CD4-positive, alpha-beta T cell (primary cell): Measurements from ENCODE around the gene ARMC8. TPM values are rescaled to one million over a fixed set of nuclear protein-coding genes. Genes with fewer than 3 reads are reported as not detected.

ENCODE experiments used
- ATAC-seq: fragments of 200-7000 bp; cut with Tn5 transposase; one replicate; pipeline ENCODE4 v1.10.0; 2022; ENCODE audit warnings: mild to moderate bottlenecking; ENCODE audit not compliant: poor library complexity
- CTCF ChIA-PET: fragments of 350-600 bp; sonication (Branson Sonifier 250); formaldehyde crosslinking; loops from one replicate; lab custom pipeline; 2021; ENCODE audit warnings: antibody characterized with exemption, inconsistent platforms; lab: Charles Lee
- POLR2A ChIA-PET: fragments of 350-600 bp; sonication (Branson Sonifier 250); formaldehyde crosslinking; loops from one replicate; lab custom pipeline; 2021; ENCODE audit warnings: antibody characterized with exemption, inconsistent platforms; lab: Charles Lee
- DNase-seq, 14 experiments: peaks; one replicate each; pipeline ENCODE4 v3.0.0-alpha.2; 2013 to 2020; ENCODE audit warnings: mixed read lengths in 2 of 14
- H3K27ac ChIP-seq, 2 donors: one replicate each; pipeline versions ENCODE4 v1.5.1 to v1.7.0; 2013; ENCODE audit warnings: low read length in 2 of 2, low read depth in 1 of 2, mild to moderate bottlenecking in 1 of 2
- H3K27me3 ChIP-seq, 2 experiments: 1 replicate in 1 of 2; 2 replicates in 1 of 2; pipeline versions ENCODE4 v1.6.1 to v1.7.0; 2013; ENCODE audit warnings: low read length in 2 of 2, control low read depth in 1 of 2, mild to moderate bottlenecking in 1 of 2, moderate library complexity in 1 of 2; ENCODE audit not compliant: insufficient read depth in 2 of 2, control insufficient read depth in 1 of 2
- H3K36me3 ChIP-seq: one replicate; pipeline ENCODE4 v1.6.1; 2013; ENCODE audit warnings: low read length, control low read depth; ENCODE audit not compliant: insufficient read depth
- H3K4me1 ChIP-seq: one replicate; pipeline ENCODE4 v1.6.1; 2013; ENCODE audit warnings: low read length, control low read depth; ENCODE audit not compliant: insufficient read depth
- H3K4me3 ChIP-seq: one replicate; pipeline ENCODE4 v1.5.1; 2013; ENCODE audit warnings: mild to moderate bottlenecking, low read length, moderate library complexity
- H3K9me3 ChIP-seq, 2 experiments: 1 replicate in 1 of 2; 2 replicates in 1 of 2; pipeline versions ENCODE4 v1.6.1 to v1.7.0; 2013; ENCODE audit warnings: low read length in 2 of 2, mild to moderate bottlenecking in 2 of 2, control low read depth in 1 of 2, moderate library complexity in 1 of 2; ENCODE audit not compliant: control insufficient read depth in 1 of 2, insufficient read depth in 1 of 2
- H3K27ac Mint-ChIP-seq: one replicate; pipeline ENCODE4 v1.8.0; 2020; ENCODE audit warnings: mixed read lengths
- H3K27me3 Mint-ChIP-seq: one replicate; pipeline ENCODE4 v1.8.0; 2021; ENCODE audit warnings: mixed read lengths
- H3K36me3 Mint-ChIP-seq: one replicate; pipeline ENCODE4 v1.8.0; 2021; ENCODE audit warnings: low read depth, mixed read lengths
- H3K4me1 Mint-ChIP-seq: one replicate; pipeline ENCODE4 v1.8.0; 2021; ENCODE audit warnings: low read depth, mixed read lengths
- H3K4me3 Mint-ChIP-seq: one replicate; pipeline ENCODE4 v1.8.0; 2020; ENCODE audit warnings: mild to moderate bottlenecking, mixed read lengths
- H3K9me3 Mint-ChIP-seq: one replicate; pipeline ENCODE4 v1.8.0; 2020; ENCODE audit warnings: mixed read lengths
- intact Hi-C, 2 experiments: fragments of 100-400 bp; cut with DNase I in 1 of 2; cut with micrococcal nuclease in 1 of 2; formaldehyde crosslinking; loops; one replicate each; pipeline versions ENCODE4 v1.15.1 to v1.9.0; 2023 to 2025; cut with DNase I, micrococcal nuclease
- total RNA-seq, 174 experiments: library from RNA in 2 of 174; stranded (reverse) in 2 of 174; gene quantifications; one replicate each; pipeline ENCODE4 v1.2.3 and lab custom pipeline; 2021 to 2026
- TF ChIP-seq, protein P1 (sequence below): fragments of 200-600 bp; IDR thresholded peaks from one replicate; pipeline ENCODE4 v1.8.0; 2022; ENCODE audit warnings: antibody characterized with exemption, mild to moderate bottlenecking

The ARMC8 gene
- total RNA-seq, 2 experiments from 2014 or later: 62.8 to 62.9 TPM

DNA sequence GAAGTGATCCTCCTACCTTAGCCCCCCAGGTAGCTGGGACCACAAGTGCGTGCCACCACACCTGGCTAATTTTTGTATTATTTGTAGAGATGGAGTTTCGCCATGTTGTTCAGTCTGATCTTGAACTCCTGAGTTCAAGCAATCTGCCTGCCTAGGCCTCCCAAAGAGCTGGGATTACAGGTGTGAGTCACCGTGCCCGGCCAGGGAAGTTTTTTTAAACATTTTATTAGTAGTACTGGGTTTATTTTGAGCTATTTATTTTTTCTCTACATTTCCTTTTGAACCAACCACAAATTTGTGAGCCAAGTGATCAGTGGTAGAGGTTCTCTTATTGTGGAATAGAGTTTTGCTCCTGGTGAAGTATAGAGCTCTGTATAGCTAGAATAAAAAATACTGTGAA lies 33.7 kb downstream of the ARMC8 start:
- DNase-seq: no peak
- TF ChIP-seq, protein P1, sequence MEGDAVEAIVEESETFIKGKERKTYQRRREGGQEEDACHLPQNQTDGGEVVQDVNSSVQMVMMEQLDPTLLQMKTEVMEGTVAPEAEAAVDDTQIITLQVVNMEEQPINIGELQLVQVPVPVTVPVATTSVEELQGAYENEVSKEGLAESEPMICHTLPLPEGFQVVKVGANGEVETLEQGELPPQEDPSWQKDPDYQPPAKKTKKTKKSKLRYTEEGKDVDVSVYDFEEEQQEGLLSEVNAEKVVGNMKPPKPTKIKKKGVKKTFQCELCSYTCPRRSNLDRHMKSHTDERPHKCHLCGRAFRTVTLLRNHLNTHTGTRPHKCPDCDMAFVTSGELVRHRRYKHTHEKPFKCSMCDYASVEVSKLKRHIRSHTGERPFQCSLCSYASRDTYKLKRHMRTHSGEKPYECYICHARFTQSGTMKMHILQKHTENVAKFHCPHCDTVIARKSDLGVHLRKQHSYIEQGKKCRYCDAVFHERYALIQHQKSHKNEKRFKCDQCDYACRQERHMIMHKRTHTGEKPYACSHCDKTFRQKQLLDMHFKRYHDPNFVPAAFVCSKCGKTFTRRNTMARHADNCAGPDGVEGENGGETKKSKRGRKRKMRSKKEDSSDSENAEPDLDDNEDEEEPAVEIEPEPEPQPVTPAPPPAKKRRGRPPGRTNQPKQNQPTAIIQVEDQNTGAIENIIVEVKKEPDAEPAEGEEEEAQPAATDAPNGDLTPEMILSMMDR: no peak
- ChIA-PET CTCF (no interaction called here), POLR2A (interaction anchor here (0.6 kb wide), 1 partner anchor 27 kb away, joined by 3 read pairs; no protein-coding TSS in a partner anchor)
- Mint-ChIP-seq H3K9me3 (no peaks in the 10 kb centered on the region), H3K4me3 (no peak overlapping the region), H3K36me3 (peaks cover 66% of the 10 kb centered on the region), H3K4me1 (peaks cover 52% of the 10 kb centered on the region), H3K27ac (peak overlapping the region; percentile 45), H3K27me3 (no peaks in the 10 kb centered on the region)
- Histone ChIP-seq H3K27ac (no peak overlapping the region), H3K4me1 (peaks cover 3% of the 10 kb centered on the region), H3K4me3 (no peak overlapping the region), H3K36me3 (peaks cover 32% of the 10 kb centered on the region), H3K9me3 (no peaks in the 10 kb centered on the region), H3K27me3 (no peaks in the 10 kb centered on the region)
- intact Hi-C loops: loop anchor here in 1 of 2 experiments (5.0 kb wide), 1 partner anchor 33 kb away; the partner anchor contains the start of gene ARMC8
- no peak for ATAC-seq

- peaks cover 75% of the 10 kb centered on the region for H3K36me3 Mint-ChIP-seq
- CTCF ChIA-PET: no interaction called here
These were observed 35.2 kb downstream of the ARMC8 start for GRCh38 chr3:138222131-138222941.

DNA sequence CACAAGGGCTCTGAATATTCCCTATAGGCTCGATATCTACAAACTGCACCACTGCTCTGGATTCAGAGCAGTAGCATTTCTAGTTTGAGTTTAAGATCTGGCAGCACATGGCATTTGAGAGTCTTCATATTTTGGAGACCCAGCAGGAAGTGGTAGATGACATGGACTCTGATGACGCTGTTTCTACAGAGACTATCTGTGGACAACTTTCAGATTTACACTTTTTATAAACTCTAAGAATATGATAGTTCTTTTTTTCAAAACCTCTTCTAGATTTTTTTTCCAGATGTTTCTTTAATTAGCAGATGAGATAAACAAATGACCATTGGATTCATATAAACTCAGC lies 35.8 kb downstream of the ARMC8 start:
- intact Hi-C loops: loop anchor here in 1 of 2 experiments (5.0 kb wide), 1 partner anchor 36 kb away; the partner anchor contains the start of gene ARMC8

More at GRCh38 chr3:138222131-138222941, 35.2 kb downstream of the ARMC8 start:
- POLR2A ChIA-PET: interaction anchor here (0.7 to 0.9 kb wide), 2 partner anchors 45 to 106 kb away, joined by 3 read pairs; no protein-coding TSS in a partner anchor
- H3K27me3 ChIP-seq: no peaks in the 10 kb centered on the region
- Mint-ChIP-seq H3K27me3 (no peaks in the 10 kb centered on the region), H3K9me3 (no peaks in the 10 kb centered on the region), H3K4me1 (peaks cover 50% of the 10 kb centered on the region), H3K4me3 (no peak overlapping the region), H3K27ac (peak overlapping the region; percentile 45)
- no peaks in the 10 kb centered on the region for H3K9me3 ChIP-seq
- ATAC-seq (no peak), DNase-seq (peak in 3 of 14 experiments; percentile 10 to 15 (median 13))
- intact Hi-C loops: loop anchor here in 1 of 2 experiments (5.0 kb wide), 1 partner anchor 35 kb away; the partner anchor contains the start of gene ARMC8
- H3K27ac ChIP-seq: no peak overlapping the region
- H3K4me3 ChIP-seq: no peak overlapping the region
- H3K4me1 ChIP-seq: peaks cover 3% of the 10 kb centered on the region
- H3K36me3 ChIP-seq: peaks cover 41% of the 10 kb centered on the region
- TF ChIP-seq, protein P1: no peak

More for the DNA sequence above, 35.8 kb downstream of the ARMC8 start:
- Histone ChIP-seq H3K4me3 (no peak overlapping the region), H3K27ac (no peak overlapping the region), H3K36me3 (peaks cover 47% of the 10 kb centered on the region), H3K4me1 (peaks cover 3% of the 10 kb centered on the region), H3K27me3 (no peaks in the 10 kb centered on the region), H3K9me3 (no peaks in the 10 kb centered on the region)
- ChIA-PET POLR2A (interaction anchor here (0.7 to 0.9 kb wide), 2 partner anchors 46 to 106 kb away, joined by 3 read pairs; no protein-coding TSS in a partner anchor), CTCF (no interaction called here)
- ATAC-seq: no peak
- DNase-seq: peak in 2 of 14 experiments; percentile 5 to 19
- TF ChIP-seq, protein P1: no peak
- Mint-ChIP-seq H3K9me3 (no peaks in the 10 kb centered on the region), H3K27ac (peak overlapping the region; percentile 45), H3K27me3 (no peaks in the 10 kb centered on the region), H3K4me3 (no peak overlapping the region), H3K4me1 (peaks cover 44% of the 10 kb centered on the region), H3K36me3 (peaks cover 77% of the 10 kb centered on the region)
